Breast epithelium (tissue), 4 donors: ENCODE data around the gene TTC12. TPM values are rescaled to one million over a fixed set of nuclear protein-coding genes. Genes with fewer than 3 reads are reported as not detected.

Experiments used
- DNase-seq, 2 donors: peaks; one replicate each; pipeline ENCODE4 v3.0.0-alpha.2; 2019; ENCODE audit warnings: low spot score in 2 of 2
- H3K27ac ChIP-seq, 2 donors: fragments of 200-600 bp; sonication (generic) in 1 of 2; one replicate each; pipeline ENCODE4 v1.5.1; 2016 to 2019; ENCODE audit warnings: mild to moderate bottlenecking in 1 of 2
- H3K27me3 ChIP-seq, 2 donors: fragments of 200-600 bp; sonication (generic) in 1 of 2; one replicate each; pipeline versions ENCODE4 v1.5.1 to v1.6.0; 2017 to 2019; ENCODE audit warnings: control low read depth in 1 of 2, mild to moderate bottlenecking in 1 of 2
- H3K36me3 ChIP-seq: fragments of 200-600 bp; one replicate; pipeline ENCODE4 v1.5.1; 2019
- H3K4me1 ChIP-seq, 2 donors: fragments of 200-600 bp; sonication (generic); one replicate each; pipeline ENCODE4 v1.5.1; 2016 to 2019; ENCODE audit warnings: control low read depth in 1 of 2
- H3K4me3 ChIP-seq, 3 donors: fragments of 200-600 bp; sonication (generic); 1 replicate in 2 of 3; 2 replicates in 1 of 3; pipeline ENCODE4 v1.5.1; 2016 to 2019; ENCODE audit warnings: mild to moderate bottlenecking in 3 of 3, moderate library complexity in 2 of 3
- H3K9me3 ChIP-seq, 2 donors: fragments of 200-600 bp; sonication (generic) in 1 of 2; one replicate each; pipeline ENCODE4 v1.5.1; 2016 to 2019; ENCODE audit warnings: control low read depth in 1 of 2
- POLR2A ChIP-seq: fragments of 450-650 bp; IDR thresholded peaks from one replicate; pipeline ENCODE4 v1.6.1; 2016; ENCODE audit warnings: antibody characterized with exemption, mild to moderate bottlenecking, moderate library complexity
- POLR2AphosphoS5 ChIP-seq, 3 donors: sonication (generic); formaldehyde crosslinking; IDR thresholded peaks; one replicate each; pipeline ENCODE4 v1.6.1; 2017; ENCODE audit warnings: antibody characterized with exemption in 3 of 3
- intact Hi-C: fragments of 100-400 bp; cut with DNase I; formaldehyde crosslinking; loops from one replicate; pipeline ENCODE4 v1.15.1; 2023; ENCODE audit warnings: low total_unique reads
- total RNA-seq, 3 donors: library from RNA; depleted of rRNA; stranded (reverse); fragments of >200 nt; gene quantifications; one replicate each; pipeline ENCODE4 v1.1.0, GENCODE V29; 2016
- TF ChIP-seq, protein P1 (sequence below), 3 donors: fragments of 450-650 bp; IDR thresholded peaks; one replicate each; pipeline ENCODE4 v1.5.1; 2016 to 2017; ENCODE audit warnings: antibody characterized with exemption in 3 of 3, mild to moderate bottlenecking in 3 of 3, moderate library complexity in 3 of 3

The TTC12 gene
- total RNA-seq, 3 donors from 2014 or later, result 12.3 to 48.4 (median 43.6) TPM

DNA sequence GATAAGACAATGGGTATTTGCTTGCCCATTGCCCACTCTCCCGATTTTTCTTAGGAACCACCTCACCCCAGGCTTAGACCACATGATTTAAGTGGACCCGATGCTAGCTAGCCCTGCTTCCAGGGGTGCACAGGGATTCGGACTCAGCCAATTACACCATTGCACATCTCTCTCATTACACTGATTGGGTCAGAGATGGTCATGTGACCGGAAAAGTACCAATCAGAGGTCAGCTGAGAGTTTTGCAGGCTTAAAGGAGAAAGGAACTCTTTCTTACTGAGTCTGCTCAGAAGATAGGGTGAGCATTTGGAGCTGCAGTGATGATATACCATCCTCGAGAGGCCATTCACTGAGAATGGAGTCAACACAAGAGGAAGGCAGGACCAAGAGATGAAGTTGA is 61.0 kb downstream of the TTC12 start:
- H3K36me3 ChIP-seq, result no peaks in the 10 kb centered on the region
- no peaks in the 10 kb centered on the region for H3K9me3 ChIP-seq
- no peak overlapping the region for H3K27ac ChIP-seq
- TF ChIP-seq POLR2A (no peak), POLR2AphosphoS5 (IDR thresholded peaks at IDR 0.05) (no peak)
- TF ChIP-seq, protein P1, sequence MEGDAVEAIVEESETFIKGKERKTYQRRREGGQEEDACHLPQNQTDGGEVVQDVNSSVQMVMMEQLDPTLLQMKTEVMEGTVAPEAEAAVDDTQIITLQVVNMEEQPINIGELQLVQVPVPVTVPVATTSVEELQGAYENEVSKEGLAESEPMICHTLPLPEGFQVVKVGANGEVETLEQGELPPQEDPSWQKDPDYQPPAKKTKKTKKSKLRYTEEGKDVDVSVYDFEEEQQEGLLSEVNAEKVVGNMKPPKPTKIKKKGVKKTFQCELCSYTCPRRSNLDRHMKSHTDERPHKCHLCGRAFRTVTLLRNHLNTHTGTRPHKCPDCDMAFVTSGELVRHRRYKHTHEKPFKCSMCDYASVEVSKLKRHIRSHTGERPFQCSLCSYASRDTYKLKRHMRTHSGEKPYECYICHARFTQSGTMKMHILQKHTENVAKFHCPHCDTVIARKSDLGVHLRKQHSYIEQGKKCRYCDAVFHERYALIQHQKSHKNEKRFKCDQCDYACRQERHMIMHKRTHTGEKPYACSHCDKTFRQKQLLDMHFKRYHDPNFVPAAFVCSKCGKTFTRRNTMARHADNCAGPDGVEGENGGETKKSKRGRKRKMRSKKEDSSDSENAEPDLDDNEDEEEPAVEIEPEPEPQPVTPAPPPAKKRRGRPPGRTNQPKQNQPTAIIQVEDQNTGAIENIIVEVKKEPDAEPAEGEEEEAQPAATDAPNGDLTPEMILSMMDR (IDR thresholded peaks at IDR 0.05), result no peak
- no peak for DNase-seq
- H3K27me3 ChIP-seq, result no peaks in the 10 kb centered on the region
- no peak overlapping the region for H3K4me3 ChIP-seq
- intact Hi-C loops, result no loop called here
- no peaks in the 10 kb centered on the region for H3K4me1 ChIP-seq

DNA sequence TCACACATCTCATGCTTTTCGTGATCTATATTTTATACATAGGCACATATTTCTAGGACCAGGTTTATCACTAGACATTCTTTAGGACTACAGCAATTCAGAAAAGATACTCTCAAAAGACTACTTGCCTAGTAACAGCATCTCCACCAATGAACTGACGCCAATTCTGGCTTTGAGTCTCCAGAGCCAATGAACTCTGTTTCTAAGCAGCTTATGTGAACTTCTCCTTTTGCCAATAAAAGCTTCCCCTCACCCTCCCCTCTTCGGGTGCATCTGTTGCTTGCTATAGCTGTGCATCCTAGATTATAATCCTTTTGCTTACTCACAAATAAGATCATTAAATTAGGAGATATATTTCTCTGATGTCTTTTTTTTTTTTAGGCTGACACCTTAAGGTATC is 61.8 kb downstream of the TTC12 start:
- no peak overlapping the region for H3K4me3 ChIP-seq
- H3K27me3 ChIP-seq, result no peaks in the 10 kb centered on the region
- intact Hi-C loops, result no loop called here
- TF ChIP-seq, protein P1 (IDR thresholded peaks at IDR 0.05), result no peak
- TF ChIP-seq POLR2AphosphoS5 (IDR thresholded peaks at IDR 0.05), result no peak
- TF ChIP-seq POLR2A, result no peak
- no peak overlapping the region for H3K27ac ChIP-seq
- H3K9me3 ChIP-seq, result no peaks in the 10 kb centered on the region
- DNase-seq, result no peak
- no peaks in the 10 kb centered on the region for H3K36me3 ChIP-seq
- no peaks in the 10 kb centered on the region for H3K4me1 ChIP-seq

DNA sequence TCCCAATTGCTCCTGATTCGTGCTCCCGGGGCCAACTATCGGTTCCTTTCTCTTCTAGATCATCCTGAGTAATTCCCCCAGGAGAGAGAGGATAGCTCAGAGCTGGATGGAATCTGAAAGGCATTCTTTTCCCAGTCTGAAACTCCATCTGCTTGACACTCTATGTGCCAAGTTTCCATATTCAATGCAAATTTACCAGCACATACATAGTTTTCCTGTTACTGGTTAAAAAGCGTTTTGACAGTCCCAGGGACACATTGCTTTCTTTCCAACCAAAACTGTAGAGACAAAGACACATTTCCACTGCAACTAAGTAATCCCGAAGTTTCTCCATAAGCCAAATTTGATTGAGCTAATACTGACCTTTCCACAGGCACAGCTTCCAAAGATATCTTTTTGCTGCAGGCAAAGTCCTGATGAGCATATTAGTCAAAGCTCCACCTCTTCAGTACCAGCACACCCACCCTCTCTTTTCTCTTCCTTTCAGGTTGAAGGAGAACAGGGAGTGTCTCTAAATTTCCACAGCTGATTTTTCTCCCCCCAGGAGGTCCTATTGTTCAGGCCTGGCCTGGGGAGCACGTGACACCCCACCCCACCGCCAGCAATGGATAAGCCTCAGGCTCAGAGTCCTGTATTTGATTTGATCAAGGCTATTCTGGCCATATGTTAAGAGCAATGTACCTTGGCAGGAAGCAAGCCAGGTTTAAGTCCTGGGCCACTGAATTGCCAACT is 63.5 kb downstream of the TTC12 start:
- Histone ChIP-seq H3K27me3 (no peaks in the 10 kb centered on the region), H3K36me3 (no peaks in the 10 kb centered on the region), H3K9me3 (no peaks in the 10 kb centered on the region), H3K4me1 (no peaks in the 10 kb centered on the region), H3K4me3 (no peak overlapping the region), H3K27ac (no peak overlapping the region)
- no peak for DNase-seq
- intact Hi-C loops, result no loop called here
- TF ChIP-seq POLR2AphosphoS5 (IDR thresholded peaks at IDR 0.05) (no peak), POLR2A (no peak)
- TF ChIP-seq, protein P1 (IDR thresholded peaks at IDR 0.05), result no peak

DNA sequence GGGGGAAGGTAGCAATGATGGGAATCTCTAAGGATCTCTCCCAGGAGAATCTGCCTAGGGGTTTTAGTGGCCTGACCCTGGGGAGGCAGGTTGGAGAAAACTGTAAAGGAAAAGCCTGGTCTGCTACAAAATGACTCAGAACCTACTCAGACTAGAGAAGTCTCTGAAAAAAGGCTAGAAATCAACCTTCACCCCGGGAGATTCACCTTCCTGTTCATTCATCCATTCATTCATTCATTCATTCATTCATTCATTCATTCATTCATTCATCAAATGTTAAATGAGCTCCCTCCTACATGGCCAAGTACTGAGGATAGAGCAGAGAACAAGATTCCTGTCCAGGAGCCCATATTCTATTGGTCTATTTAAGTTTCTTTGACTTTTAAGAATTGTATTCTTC is 64.3 kb downstream of the TTC12 start:
- Histone ChIP-seq H3K36me3 (no peaks in the 10 kb centered on the region), H3K9me3 (no peaks in the 10 kb centered on the region), H3K27ac (no peak overlapping the region), H3K4me3 (no peak overlapping the region), H3K27me3 (no peaks in the 10 kb centered on the region), H3K4me1 (no peaks in the 10 kb centered on the region)
- TF ChIP-seq, protein P1 (IDR thresholded peaks at IDR 0.05), result no peak
- TF ChIP-seq POLR2AphosphoS5 (IDR thresholded peaks at IDR 0.05), result no peak
- no peak for TF ChIP-seq POLR2A
- no peak for DNase-seq
- intact Hi-C loops, result no loop called here

DNA sequence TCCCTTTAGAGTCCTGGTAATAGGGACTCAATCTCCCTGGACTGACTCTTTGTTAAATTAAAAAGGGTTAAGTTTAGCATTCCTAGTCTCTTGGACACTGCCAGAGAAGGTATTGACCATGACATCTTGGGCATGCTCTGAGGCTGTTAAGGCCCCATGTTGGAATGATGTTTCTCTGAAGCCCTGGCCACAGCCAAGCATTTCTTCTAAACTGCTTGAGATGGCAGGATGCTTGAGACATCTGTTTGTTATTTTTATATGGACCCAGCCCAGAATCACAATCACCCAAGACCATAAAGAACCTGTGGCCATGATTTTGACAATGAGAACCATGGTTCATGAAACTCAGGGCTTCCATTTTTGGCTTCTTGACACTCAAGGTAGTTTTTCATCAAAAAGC is 67.7 kb downstream of the TTC12 start:
- Histone ChIP-seq H3K4me1 (no peaks in the 10 kb centered on the region), H3K27ac (no peak overlapping the region), H3K4me3 (no peak overlapping the region), H3K9me3 (no peaks in the 10 kb centered on the region), H3K27me3 (no peaks in the 10 kb centered on the region), H3K36me3 (no peaks in the 10 kb centered on the region)
- no peak for TF ChIP-seq POLR2AphosphoS5 (IDR thresholded peaks at IDR 0.05)
- TF ChIP-seq, protein P1 (IDR thresholded peaks at IDR 0.05), result no peak
- TF ChIP-seq POLR2A, result no peak
- DNase-seq, result no peak
- intact Hi-C loops, result no loop called here
